Nephron (organoid): ENCODE results near the gene ZSWIM3.

ENCODE experiments used
- H3K27ac Mint-ChIP-seq, 3 experiments: 2 replicates each; pipeline ENCODE4 v1.8.0; 2020; ENCODE audit warnings: mixed read lengths in 3 of 3, mild to moderate bottlenecking in 2 of 3, moderate library complexity in 1 of 3
- H3K27me3 Mint-ChIP-seq: 2 replicates; pipeline ENCODE4 v1.8.0; 2021; ENCODE audit warnings: low read depth, mild to moderate bottlenecking, moderate library complexity, mixed read lengths
- H3K36me3 Mint-ChIP-seq: 2 replicates; pipeline ENCODE4 v1.8.0; 2020; ENCODE audit warnings: low read depth, mixed read lengths
- H3K4me1 Mint-ChIP-seq: 2 replicates; pipeline ENCODE4 v1.8.0; 2020; ENCODE audit warnings: mixed read lengths
- H3K4me3 Mint-ChIP-seq, 3 experiments: 2 replicates each; pipeline ENCODE4 v1.8.0; 2020; ENCODE audit warnings: mild to moderate bottlenecking in 3 of 3, mixed read lengths in 3 of 3, moderate library complexity in 2 of 3
- H3K9me3 Mint-ChIP-seq: 2 replicates; pipeline ENCODE4 v1.8.0; 2020; ENCODE audit warnings: mixed read lengths
- TF ChIP-seq, protein P1 (sequence below), 3 experiments: fragments of 200-600 bp; sonication (generic); IDR thresholded peaks; one replicate each; pipeline ENCODE4 v1.5.0; 2021; ENCODE audit warnings: antibody characterized with exemption in 3 of 3; ENCODE audit not compliant: unreplicated experiment in 3 of 3

The ZSWIM3 gene

GRCh38 chr20:45918779-45919537 is 61.5 kb downstream of the ZSWIM3 start:
- H3K36me3 Mint-ChIP-seq, result no peaks in the 10 kb centered on the region
- H3K9me3 Mint-ChIP-seq, result no peaks in the 10 kb centered on the region
- H3K27ac Mint-ChIP-seq, result peak overlapping the region; percentile 95 to 98 (median 96)
- H3K27me3 Mint-ChIP-seq, result no peaks in the 10 kb centered on the region
- TF ChIP-seq, protein P1, sequence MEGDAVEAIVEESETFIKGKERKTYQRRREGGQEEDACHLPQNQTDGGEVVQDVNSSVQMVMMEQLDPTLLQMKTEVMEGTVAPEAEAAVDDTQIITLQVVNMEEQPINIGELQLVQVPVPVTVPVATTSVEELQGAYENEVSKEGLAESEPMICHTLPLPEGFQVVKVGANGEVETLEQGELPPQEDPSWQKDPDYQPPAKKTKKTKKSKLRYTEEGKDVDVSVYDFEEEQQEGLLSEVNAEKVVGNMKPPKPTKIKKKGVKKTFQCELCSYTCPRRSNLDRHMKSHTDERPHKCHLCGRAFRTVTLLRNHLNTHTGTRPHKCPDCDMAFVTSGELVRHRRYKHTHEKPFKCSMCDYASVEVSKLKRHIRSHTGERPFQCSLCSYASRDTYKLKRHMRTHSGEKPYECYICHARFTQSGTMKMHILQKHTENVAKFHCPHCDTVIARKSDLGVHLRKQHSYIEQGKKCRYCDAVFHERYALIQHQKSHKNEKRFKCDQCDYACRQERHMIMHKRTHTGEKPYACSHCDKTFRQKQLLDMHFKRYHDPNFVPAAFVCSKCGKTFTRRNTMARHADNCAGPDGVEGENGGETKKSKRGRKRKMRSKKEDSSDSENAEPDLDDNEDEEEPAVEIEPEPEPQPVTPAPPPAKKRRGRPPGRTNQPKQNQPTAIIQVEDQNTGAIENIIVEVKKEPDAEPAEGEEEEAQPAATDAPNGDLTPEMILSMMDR (IDR thresholded peaks at IDR 0.05; ENCODE audit: unreplicated experiment in 3 of 3), result no peak
- H3K4me1 Mint-ChIP-seq, result peaks cover 52% of the 10 kb centered on the region
- H3K4me3 Mint-ChIP-seq, result no peak overlapping the region

DNA sequence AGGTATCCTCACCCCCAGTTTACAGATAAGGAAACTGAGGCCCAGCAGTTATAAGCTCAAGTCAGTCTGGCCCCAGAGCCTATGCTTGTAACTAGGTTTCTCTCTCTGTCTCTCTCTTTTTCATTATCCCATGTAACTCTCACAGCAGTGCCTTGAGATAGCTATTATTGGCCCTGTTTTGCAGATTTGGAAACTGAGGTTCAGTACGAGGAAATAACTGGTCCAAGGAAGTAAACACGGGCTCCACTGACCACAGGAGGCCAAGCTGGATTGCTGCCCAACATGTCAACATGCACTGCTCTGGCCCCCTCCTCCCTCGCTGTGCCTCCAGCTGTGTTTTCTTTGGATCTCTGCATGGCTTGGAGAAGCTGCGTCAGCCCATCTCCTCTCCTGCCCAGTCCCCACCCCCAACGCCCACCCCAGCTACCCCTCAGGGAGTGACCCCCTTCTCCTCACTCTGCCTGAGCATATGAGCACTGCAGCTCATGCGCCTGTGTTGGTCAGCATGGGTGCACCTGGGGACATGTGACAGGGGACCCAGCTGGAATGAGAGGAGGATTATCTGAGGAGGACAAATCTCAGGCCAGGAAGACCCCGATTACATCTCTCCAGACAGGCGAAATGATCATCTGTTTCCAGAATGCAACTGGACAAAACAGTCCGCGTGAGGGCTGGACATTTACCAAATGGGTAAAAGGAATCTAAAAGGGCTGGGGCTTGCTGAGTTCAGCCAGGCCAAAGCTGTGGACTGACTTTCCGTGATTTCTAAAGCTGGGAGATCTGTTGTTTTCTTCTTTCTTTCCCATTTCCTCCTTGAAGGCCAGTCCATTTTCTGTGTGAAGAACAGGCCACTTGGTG is 62.4 kb downstream of the ZSWIM3 start:
- Mint-ChIP-seq H3K36me3 (no peaks in the 10 kb centered on the region), H3K27me3 (no peaks in the 10 kb centered on the region), H3K9me3 (no peaks in the 10 kb centered on the region), H3K4me3 (peak overlapping the region; percentile 58 to 79 (median 63)), H3K27ac (peak overlapping the region; percentile 95 to 96 (median 95)), H3K4me1 (peaks cover 52% of the 10 kb centered on the region)
- TF ChIP-seq, protein P1 (IDR thresholded peaks at IDR 0.05; ENCODE audit: unreplicated experiment in 3 of 3), result no peak

GRCh38 chr20:45920462-45921336 is 63.3 kb downstream of the ZSWIM3 start:
- H3K4me3 Mint-ChIP-seq, result peak overlapping the region; percentile 58 to 79 (median 63)
- TF ChIP-seq, protein P1 (IDR thresholded peaks at IDR 0.05; ENCODE audit: unreplicated experiment in 3 of 3), result no peak
- no peaks in the 10 kb centered on the region for H3K36me3 Mint-ChIP-seq
- H3K27me3 Mint-ChIP-seq, result no peaks in the 10 kb centered on the region
- peak overlapping the region; percentile 95 to 96 (median 95) for H3K27ac Mint-ChIP-seq
- H3K4me1 Mint-ChIP-seq, result peaks cover 61% of the 10 kb centered on the region
- no peaks in the 10 kb centered on the region for H3K9me3 Mint-ChIP-seq

DNA sequence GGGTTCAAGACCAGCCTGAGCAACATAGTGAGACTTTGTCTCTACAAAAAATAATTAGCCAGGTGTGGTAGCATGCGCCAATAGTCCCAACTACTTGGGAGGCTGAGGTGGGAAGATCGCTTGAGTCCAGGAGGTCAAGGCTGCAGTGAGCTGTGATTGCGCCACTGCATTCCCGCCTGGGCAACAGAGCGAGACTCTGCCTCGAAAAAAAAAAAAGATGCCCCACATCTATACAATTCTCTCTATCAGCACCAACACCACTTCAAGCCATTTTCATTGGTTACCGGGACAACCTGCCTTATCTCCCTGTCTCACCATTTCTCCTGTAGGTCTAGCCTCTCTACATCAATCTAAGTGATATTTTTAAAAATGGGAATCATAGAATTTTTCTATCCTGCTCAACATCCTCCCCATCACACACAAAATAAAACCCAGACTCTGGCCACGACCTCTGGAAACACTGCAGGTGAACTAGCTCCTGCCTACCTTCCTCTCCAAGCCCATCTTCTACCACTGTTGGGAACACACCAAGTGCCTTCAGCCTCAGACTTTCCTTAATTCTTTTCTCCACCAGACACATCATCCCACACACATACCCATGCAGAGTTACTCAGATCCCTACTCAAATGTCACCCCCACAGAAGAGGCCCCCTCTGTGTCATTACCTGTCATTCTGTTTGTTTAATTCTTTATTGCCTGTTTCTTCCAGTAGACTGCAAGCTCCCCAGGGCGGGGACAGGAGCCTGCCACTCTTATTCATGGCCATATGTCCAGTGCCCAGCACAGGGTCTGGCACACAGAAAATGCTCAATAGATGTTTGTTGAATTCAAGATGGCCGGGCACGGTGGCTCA is 64.1 kb downstream of the ZSWIM3 start:
- peak overlapping the region; percentile 95 to 96 (median 95) for H3K27ac Mint-ChIP-seq
- peaks cover 62% of the 10 kb centered on the region for H3K4me1 Mint-ChIP-seq
- no peaks in the 10 kb centered on the region for H3K9me3 Mint-ChIP-seq
- peak overlapping the region; percentile 18 to 66 (median 24) for H3K4me3 Mint-ChIP-seq
- TF ChIP-seq, protein P1 (IDR thresholded peaks at IDR 0.05; ENCODE audit: unreplicated experiment in 3 of 3), result no peak
- H3K36me3 Mint-ChIP-seq, result no peaks in the 10 kb centered on the region
- no peaks in the 10 kb centered on the region for H3K27me3 Mint-ChIP-seq
